HL-60 (cell line): ENCODE data around the gene ESR1.

ENCODE experiments used
- GABPA ChIP-seq: IDR thresholded peaks from 2 replicates; pipeline ENCODE4 v1.6.1; 2012; ENCODE audit warnings: low read depth
- POLR2AphosphoS5 ChIP-seq: IDR thresholded peaks from 2 replicates; pipeline ENCODE4 v1.6.1; 2012; ENCODE audit warnings: low read depth
- SPI1 ChIP-seq: IDR thresholded peaks from 2 replicates; pipeline ENCODE4 v1.6.1; 2012; ENCODE audit warnings: low read depth, mild to moderate bottlenecking, borderline replicate concordance
- TF ChIP-seq, protein P1 (sequence below): IDR thresholded peaks from one replicate; pipeline ENCODE4 v1.5.1; 2011; ENCODE audit warnings: low read length, control low read depth, inconsistent platforms; ENCODE audit not compliant: insufficient read depth
- TF ChIP-seq, protein P2 (sequence below): IDR thresholded peaks from 2 replicates; pipeline ENCODE4 v1.6.1; 2012; ENCODE audit warnings: low read depth; ENCODE audit not compliant: insufficient replicate concordance

DNA sequence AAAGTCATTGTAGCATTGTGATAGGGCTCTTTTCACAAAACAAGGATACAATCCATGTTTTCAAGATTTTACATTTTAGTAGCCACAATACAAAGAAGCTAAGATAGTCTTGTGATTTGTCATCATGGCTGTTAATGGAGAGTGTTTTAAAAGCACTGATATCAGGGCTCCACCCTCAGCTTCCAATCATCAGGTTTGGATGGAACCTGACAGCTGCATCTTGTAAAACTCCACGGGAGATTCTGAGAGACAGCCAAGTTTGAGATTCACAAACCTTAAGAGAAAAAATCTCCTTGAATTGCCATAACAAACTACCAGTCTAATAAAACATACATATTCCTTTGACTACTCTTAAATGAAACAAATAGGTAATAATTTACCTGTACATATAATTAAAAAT lies 280.2 kb downstream of the ESR1 start:
- TF ChIP-seq, protein P1, sequence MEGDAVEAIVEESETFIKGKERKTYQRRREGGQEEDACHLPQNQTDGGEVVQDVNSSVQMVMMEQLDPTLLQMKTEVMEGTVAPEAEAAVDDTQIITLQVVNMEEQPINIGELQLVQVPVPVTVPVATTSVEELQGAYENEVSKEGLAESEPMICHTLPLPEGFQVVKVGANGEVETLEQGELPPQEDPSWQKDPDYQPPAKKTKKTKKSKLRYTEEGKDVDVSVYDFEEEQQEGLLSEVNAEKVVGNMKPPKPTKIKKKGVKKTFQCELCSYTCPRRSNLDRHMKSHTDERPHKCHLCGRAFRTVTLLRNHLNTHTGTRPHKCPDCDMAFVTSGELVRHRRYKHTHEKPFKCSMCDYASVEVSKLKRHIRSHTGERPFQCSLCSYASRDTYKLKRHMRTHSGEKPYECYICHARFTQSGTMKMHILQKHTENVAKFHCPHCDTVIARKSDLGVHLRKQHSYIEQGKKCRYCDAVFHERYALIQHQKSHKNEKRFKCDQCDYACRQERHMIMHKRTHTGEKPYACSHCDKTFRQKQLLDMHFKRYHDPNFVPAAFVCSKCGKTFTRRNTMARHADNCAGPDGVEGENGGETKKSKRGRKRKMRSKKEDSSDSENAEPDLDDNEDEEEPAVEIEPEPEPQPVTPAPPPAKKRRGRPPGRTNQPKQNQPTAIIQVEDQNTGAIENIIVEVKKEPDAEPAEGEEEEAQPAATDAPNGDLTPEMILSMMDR: no peak
- TF ChIP-seq POLR2AphosphoS5 (no peak), GABPA (no peak), SPI1 (no peak)
- TF ChIP-seq, protein P2, sequence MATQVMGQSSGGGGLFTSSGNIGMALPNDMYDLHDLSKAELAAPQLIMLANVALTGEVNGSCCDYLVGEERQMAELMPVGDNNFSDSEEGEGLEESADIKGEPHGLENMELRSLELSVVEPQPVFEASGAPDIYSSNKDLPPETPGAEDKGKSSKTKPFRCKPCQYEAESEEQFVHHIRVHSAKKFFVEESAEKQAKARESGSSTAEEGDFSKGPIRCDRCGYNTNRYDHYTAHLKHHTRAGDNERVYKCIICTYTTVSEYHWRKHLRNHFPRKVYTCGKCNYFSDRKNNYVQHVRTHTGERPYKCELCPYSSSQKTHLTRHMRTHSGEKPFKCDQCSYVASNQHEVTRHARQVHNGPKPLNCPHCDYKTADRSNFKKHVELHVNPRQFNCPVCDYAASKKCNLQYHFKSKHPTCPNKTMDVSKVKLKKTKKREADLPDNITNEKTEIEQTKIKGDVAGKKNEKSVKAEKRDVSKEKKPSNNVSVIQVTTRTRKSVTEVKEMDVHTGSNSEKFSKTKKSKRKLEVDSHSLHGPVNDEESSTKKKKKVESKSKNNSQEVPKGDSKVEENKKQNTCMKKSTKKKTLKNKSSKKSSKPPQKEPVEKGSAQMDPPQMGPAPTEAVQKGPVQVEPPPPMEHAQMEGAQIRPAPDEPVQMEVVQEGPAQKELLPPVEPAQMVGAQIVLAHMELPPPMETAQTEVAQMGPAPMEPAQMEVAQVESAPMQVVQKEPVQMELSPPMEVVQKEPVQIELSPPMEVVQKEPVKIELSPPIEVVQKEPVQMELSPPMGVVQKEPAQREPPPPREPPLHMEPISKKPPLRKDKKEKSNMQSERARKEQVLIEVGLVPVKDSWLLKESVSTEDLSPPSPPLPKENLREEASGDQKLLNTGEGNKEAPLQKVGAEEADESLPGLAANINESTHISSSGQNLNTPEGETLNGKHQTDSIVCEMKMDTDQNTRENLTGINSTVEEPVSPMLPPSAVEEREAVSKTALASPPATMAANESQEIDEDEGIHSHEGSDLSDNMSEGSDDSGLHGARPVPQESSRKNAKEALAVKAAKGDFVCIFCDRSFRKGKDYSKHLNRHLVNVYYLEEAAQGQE: no peak
